ENCODE measurements around the gene KIAA0825.
"Not testable (repeated sequence)": the region's sequence is repeated elsewhere in the genome, so short reads cannot be mapped to it uniquely, and the experiment has no call there.

Gene KIAA0825

DNA sequence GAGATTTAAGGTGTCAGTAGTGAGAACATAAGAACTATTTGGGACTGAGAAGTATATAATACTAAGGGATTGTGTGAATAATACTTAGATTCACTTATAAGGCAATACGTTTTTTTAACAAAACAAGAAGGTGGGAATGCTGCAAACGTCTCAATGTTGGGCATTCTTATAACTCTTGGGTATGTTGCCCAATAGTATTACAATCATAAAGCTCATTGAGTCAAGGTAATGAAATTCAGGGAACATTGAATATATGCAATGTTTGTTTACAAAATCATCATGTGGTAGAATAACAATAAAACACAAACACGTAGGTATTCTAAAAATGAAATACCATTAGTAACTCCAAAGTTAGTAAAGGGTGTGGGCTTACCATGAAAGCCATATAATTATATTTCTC lies 400.7 kb downstream of the KIAA0825 start:
- no peak for DNase-seq

DNA sequence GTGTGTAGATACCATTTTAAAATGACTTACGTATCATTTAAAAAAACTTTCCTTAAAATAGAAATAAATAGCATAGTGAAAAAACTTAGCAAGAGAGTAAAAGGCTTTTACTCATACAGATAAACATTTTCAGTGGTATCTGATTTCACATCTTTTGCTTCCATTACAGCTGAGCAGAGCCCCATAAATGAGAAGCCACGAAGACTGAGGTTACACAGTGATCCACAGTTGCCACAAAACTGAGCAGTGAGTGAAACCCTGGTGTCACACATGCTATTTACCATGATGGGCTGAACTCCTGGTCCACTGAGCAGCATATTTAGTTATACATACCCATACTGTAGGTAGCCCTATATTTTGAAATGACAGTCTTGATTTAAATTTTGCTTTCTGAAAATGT lies 401.2 kb downstream of the KIAA0825 start:
- DNase-seq = no peak

DNA sequence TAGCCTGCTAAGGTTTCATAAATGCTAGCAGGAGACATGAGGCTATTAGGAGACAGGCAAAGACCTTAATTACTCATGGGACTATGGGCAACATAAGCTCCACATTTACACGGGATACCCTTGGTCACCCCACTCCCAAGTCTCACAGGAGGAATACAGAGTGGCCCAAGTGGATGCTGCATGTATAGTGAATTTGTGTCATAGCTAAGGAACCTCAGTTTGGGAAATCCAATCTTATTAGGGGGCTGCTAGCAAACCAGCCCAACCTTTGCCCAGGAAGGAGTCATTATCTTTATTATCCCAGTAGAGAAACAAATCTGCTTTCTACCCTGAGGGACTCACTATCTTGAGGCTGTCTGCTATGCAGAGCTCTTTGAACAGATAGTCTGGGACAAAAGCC lies 405.9 kb downstream of the KIAA0825 start:
- DNase-seq = no peak

DNA sequence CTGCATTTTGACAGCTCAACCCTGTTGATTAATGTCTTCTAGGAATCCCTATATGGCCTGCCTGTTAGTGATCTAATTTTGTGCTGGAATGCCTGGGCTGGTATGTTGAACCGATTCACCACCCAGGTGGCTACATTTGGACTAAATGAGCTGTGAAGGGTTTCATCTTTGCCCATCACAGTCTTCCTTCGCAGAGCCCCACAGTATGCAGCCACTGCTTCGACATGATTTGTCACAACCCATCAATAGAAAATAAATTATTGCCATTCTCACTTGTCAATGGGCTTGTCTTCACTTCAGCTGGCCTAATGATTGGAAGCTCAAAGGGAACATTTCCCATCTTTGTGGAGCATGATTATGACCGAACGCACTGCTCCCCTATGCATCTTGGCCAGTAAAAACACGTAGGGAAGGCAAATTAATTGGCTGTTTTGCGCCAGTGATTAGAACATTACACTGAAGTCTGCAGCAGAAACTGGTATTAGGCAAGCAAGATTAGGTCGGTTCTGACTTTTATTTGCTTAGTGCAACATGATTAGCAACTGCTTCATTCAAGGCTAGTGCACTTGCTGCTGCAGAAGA lies 408.5 kb downstream of the KIAA0825 start:
- DNase-seq = no peak

DNA sequence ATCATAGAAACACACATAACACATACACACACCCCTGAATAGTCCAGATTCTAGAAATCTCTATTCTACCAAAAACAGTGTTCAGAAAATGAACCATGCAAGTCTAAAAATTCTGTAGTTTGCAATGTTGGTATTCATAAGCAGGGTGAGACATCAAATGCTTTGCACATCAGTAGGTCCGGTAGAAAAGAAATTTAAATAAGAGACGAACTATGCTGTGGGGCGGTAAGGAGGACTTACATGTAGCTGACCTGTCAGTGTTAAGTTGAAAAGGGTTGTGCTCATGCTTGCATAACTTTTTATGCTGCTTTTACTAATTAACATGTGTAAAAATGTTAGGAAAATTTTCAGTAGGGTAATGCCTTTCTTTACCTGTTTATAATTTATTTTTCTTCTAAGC lies 409.1 kb downstream of the KIAA0825 start:
- no peak for DNase-seq

DNA sequence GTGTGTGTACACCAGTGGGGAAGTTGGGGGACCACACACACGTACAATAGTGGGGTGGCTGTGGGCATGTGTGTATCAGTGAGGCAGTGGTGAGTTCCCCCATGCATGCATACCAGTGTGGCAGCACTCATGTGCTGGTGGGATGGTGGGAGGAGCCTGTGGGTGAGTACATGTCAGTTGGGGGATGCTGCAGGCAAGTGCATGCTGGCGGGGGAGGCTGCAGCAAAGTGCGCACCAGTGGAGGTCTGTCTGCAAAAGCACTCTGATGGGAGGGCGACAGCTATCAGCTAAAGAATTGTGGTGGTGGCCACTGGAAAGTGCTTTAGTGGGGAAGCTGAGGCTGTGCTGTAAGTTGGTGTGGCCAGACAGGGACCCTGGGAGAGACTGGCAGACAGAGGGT lies 418.8 kb downstream of the KIAA0825 start:
- no peak for DNase-seq

DNA sequence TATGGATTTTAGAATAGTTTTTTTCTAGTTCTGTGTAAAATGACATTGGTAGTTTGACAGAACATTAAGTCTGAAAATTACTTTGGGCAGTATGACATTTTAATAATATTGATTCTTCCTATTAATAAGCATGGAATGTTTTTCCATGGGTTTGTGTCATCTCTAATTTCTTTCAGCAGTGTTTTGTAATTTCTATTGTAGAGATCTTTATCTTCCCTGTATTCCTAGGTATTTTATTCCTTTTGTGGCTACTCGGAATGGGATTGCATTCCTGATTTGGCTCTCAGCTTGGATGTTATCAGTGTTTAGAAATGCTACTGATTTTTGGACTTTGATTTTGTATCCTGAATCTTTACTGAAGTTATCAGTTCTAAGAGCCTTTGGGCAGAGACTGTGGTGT lies 420.4 kb downstream of the KIAA0825 start:
- no peak for DNase-seq

DNA sequence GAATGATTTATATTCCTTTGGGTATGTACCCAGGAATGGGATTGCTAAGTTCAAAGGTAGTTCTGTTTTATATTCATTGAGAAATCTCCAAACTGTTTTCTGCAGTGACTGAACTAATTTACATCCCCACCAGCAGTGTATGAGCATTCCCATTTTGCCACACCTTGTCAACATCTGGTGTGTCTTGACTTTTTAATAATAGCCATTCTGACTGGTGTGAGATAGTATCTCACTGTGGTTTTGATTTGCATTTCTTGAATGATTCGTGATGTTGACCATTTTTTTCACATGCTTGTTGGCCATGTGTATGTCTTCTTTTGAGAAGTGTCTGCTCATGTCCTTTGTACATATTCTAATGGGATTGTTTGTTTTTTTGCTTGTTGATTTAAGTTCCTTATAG lies 421.5 kb downstream of the KIAA0825 start:
- no peak for DNase-seq

DNA sequence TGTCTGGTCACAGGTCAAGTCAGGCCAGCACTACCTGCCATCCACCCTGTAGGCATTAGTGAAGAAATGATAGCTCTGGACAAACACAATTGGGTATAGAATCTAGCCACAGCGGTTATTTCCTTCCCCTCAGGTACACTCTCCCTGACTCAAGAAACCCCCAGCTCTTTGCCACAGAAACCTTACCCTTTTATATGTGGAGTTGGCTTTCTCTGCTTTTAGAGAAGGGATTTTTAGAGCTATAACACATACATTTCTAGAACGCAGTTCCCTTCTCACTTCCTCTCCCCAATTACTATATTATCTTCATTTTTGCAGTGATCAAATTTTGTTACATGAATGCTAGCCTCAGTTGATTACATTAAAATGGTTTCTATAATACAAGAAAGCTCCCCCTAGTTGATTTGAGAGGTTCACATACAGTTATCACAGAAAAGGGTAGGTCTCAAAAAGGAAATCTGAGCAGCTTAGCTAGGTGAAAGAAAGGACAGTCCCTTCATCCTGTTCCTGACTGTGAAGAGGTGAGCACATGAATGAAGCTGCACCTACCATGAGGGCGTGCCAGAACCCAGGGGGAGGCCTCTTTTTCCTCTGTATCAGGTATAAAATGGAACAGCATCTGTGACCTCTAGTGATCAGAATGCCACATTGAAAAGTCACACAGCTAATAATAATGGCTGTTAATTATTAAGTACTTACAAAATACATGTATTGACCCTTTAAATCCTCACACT lies 425.6 kb downstream of the KIAA0825 start:
- no peak for DNase-seq

DNA sequence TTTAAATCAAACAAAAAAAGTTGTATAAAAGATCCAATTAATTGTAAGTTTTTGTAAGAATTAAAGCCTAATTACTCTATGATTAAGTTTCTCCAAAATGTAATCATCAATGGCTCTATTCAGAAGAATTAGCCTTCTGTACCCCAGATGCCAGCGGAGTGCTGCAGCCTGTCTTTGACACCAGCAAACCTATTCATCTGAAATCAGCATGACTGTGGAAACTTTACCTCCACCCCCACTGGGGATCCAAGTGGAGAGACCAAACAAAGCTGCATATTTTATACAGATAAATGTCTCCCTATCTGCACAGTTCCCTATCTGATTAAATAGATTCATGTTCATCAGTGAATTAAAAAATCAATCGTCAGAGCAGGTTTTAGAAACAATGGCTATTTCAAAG lies 426.8 kb downstream of the KIAA0825 start:
- DNase-seq = no peak

DNA sequence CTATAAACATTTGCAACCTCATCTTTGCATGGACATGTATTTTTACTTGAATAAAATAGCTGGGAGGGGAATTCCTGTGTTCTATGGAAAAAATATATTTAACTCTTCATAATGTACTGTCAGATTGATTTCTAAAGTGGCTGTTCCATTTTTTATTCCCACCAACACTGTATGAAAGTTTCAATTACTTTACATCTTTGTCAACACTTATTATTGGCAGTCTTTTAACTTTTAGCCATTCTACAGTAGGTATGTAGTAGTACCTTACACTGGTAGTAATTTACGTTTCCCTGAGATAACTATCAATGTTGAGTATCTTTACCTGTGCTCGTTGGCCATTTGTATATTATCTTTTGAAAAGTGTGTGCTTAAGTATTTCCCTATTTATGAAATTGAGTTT lies 429.7 kb downstream of the KIAA0825 start:
- DNase-seq = no peak

DNA sequence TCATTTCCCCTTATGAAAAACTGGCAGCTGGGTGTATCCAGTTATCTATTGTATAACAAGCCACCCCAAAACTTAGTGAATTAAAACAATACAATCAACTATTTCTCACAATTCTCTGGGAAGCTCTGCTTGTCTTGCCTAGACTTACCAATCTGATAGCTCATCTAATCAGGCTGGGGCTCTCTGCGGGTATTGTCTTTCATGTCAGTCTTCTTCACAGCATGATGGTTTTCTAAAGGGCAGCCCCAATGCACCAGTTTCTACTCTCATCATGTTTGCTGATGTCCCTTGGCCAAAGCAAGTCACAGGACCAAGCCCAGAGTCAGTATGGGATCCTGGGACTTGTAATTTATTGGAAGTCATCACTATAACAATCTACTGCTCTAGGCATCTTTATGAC lies 433.5 kb downstream of the KIAA0825 start:
- no peak for DNase-seq

DNA sequence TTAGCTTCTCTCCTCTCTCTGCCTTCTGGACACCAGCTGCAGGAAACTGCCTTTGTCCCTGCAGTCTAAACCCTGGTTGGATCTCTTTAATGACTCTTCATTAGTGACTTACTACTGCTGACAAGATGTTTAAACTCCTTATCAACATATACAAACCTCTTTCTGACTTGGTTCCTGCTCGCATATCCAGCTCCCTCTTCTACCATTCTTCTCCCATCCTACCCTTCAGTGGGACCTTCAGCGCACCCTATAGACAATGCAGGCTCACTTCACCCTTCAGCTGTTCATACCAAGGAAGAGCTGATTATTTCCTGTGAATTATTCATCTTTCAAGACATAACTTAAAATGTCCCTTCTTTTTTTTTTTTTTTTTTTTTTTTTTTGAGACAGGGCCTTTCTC lies 436.5 kb downstream of the KIAA0825 start:
- DNase-seq = no peak

DNA sequence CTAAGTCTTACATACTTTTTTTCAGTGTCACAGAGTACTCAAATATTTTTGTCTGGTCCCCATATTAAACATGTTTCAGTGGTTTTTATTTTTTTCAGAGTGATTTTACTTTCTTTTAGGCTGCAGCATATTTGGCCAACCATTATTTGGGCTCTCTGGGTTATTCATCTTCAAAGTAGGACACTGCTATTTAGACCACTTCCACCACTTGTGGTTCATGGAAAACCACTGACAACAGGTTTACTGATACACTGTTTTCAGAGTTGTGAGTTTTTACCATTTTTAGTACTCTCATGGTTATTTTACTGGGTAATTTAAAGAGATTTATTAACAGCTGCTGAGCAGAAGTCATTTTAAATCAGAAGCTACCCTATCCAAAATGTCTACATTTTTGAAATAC lies 437.6 kb downstream of the KIAA0825 start:
- DNase-seq = no peak

DNA sequence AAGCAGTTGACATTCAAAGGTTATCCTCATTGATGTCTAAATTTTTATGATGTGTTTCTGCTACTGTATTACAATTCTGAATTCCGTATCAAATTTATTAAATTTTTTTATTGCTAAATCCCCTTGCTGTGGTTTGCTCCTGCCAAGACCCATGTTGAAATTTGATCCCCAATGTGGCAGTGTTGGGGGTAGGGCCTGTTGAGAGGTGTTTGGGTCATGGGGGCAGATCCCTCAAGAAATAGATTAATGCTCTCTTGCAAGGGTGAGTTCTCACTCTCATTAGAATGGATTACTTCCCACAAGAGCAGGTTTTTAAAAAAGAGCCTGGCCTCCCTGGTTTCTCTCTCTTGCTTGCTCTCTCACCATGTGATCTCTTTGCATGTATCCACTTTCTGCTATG lies 442.5 kb downstream of the KIAA0825 start:
- DNase-seq = no peak

DNA sequence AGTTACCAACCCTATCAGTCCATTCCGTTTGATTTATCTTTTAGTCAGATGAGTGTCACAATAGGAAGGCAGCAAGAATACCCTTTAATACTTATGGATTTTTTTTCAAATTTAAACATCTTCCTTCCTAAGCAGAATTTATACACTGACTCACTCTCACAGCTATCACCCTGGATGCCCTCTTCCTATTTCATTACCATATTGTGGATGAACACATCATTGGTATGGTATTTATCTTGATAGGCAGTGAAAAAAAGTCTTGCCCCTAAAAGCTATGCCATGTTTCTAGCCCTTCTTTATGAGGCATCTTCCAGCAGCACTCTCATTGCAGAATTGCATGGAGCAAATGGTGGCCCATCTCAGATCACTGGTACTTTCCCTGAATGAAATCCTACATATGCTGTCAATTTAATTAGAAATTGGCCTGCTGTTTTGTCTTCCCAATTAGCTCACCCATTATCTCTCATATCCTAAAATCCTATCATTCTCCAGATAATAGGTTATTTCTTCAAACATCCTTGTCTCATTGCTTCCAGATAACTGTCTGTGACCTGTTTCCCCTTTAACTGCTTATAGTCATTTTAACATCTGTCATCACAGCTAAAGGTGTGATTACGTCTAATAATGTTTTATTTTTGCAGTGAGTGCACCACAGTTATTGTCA lies 443.5 kb downstream of the KIAA0825 start:
- no peak for DNase-seq

DNA sequence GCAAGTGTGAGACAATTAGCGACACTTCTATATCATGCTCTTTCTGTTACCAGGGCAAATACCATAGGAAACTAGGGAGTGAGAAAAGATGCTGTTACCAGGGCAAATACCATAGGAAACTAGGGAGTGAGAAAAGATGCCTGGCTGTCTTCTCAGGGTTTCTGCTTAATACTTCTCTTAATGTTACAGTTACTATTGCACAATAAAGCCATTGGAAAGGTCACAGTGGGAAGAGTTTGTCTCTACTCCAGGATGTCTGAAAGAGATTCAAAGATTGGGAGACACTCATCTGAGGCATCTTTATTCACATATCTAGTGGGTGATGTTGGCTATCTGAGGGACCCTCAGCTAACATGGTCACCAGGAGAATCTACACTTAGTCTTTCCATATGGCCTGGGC lies 445.3 kb downstream of the KIAA0825 start:
- DNase-seq = no peak

DNA sequence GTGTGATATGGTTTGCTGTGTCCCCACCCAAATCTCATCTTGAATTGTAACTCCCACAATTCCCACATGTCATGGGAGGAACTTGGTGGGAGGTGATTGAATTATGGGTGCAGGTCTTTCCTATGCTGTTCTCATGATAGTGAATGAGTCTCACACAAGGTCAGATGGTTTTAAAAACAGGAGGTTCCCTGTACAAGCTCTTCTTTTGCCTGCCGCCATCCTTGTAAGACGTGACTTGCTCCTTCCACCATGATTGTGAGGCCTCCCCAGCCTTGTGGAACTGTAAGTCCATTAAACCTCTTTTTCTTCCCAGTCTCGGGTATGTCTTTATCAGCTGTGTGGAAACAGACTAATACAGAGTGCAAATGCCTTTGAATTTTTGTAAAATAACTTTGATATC lies 447.3 kb downstream of the KIAA0825 start:
- DNase-seq = not testable (repeated sequence)

DNA sequence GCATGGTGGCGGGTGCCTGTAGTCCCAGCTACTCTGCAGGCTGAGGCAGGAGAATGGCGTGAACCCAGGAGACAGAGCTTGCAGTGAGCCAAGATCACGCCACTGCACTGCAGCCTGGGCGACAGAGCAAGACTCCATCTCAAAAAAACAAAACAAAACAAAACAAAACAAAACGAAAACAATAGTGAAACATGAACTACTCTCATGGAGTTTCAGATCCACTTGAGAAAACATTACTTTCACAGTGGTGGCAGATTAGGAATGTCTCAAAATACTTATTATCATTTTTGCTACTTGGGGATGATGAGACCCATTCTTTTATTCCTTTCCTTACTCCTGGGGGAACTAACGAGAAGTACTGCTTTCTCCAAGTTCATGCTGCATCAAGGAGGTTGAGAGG lies 448.2 kb downstream of the KIAA0825 start:
- not testable (repeated sequence) for DNase-seq

DNA sequence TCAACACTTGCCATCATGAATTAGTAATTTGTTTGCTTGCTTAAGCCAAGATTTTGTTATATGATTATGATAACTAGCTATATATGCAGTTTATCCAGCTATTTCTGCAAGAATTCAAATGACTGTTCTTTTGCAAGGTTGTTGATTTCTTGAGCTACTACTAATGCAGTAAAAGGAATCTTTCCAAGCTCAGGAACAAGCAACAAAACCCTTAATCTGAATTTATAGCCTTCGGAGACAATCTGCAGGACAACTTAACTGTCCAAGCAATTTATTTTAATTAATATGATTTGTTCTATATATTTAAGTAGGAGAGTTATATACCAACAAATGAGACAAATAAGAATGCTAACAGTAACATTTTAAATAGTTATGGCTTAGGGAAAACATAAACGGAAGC lies 450.3 kb downstream of the KIAA0825 start:
- no peak for DNase-seq

DNA sequence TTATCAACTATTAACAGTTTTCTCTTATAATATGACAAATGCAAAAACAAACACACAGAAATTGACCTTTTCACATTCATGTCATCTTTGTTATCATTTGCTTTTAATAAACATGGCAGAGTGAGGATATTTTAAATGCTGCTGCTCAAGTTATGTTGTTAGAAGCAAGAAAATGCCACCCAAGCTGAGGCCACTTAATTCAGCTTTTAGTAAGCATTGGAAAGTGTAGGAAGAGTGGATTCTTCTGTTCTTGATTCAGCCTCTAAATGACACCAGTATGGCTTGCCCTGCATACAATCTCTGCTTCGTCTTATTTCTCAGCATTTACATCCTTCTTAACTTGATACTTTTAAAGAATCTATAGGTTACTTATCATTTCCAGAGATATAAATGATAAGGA lies 456.6 kb downstream of the KIAA0825 start:
- no peak for DNase-seq

DNA sequence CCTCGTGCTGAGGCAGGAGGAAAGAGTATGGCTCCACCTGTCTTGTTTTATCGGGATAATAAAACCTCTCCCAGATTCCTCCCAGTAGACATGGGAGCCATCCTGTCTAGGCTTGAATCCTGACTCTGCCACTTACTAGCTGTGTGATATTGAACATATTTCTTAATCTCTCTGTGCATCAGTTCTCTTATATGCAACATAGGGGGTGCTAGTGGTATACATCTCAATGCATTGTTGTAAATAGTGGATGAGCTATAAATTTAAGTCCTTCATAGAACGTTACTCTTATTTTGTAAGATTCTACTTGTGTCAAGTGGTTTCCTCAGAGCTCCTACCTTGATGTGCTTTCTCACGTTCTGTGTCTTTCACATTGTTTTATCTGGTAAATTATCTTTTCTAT lies 459.3 kb downstream of the KIAA0825 start:
- DNase-seq = no peak

DNA sequence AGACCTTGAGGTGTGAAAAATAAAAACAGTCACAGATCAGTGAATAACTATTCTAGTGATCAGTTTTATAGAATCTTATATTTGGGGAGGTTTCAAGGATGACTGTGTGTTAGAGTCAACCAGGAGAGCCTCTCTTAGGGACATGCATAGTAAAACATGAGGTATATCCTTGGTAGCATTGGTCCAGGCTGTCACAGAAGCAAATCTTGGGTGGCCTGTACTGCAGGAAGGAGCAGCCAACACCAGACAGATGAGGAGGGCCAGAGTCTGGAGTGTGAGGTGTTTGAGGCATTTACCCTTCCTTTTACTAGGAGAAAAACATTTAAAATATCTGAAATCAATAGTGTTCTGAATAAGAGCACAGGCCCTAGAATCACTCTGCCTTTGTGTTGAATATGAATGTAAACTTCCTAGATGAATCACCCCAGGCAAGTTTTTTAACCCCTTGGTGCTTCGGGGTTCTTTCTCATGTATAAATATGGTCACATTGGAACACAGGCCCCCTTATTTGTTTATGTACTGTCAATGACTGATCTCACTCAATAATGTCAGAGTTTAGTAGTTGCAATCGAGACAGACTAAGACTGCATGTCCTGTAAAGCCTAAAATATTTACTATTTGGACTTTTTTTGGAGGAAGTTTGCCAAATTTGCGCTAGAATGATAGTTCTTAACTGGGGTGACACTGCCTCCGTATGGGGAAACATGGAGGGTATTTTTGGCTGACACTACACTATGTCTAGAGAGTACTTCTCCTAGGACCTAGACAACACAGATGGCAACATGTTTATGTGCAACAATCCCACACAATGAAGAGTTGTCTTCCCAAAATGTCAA lies 460.5 kb downstream of the KIAA0825 start:
- DNase-seq = no peak

DNA sequence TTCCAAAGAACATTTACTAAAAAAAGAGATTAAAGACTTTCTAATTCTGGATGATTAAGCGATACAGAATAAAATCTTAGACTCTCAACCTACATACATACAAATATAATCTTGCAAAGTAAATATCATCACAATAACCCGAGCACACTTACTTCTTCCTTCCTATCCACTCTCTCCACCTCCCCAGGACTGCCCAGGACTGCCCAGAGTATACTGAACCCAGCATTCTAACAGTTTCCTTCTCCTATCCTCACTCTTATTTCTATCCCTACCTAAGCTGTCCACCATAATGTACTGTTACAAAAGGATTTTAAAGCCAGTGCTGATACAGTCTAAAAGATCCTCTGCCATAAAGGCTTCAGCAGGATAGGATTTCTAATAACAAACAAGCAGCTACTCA lies 463.7 kb downstream of the KIAA0825 start:
- DNase-seq = no peak
